DOHH2 (cell line): ENCODE data around the gene ATP11A.

ENCODE experiments used
- CTCF ChIP-seq: fragments of 200-600 bp; sonication (generic); IDR thresholded peaks from one replicate; pipeline ENCODE4 v1.5.1; 2014; ENCODE audit warnings: antibody characterized with exemption, mild to moderate bottlenecking, low read depth, low read length; ENCODE audit not compliant: poor library complexity, severe bottlenecking
- EZH2phosphoT487 ChIP-seq: fragments of 200-600 bp; sonication (generic); IDR thresholded peaks from 2 replicates; pipeline ENCODE4 v1.6.1; 2017; ENCODE audit warnings: borderline replicate concordance, mild to moderate bottlenecking, antibody characterized with exemption, low read length, moderate library complexity, mixed read lengths

GRCh38 chr13:112843392-112844111 is 153.7 kb downstream of the ATP11A start:
- TF ChIP-seq CTCF, result no peak
- TF ChIP-seq EZH2phosphoT487, result no peak
